DMS114 treated with DMSO at 0.1 percent for 48 hours (cell line): ENCODE data around the gene LRRC18.

Experiments used
- DNase-seq: peaks from one replicate; lab custom pipeline; 2025; ENCODE audit not compliant: unreplicated experiment; lab: John Stamatoyannopoulos, UW

The LRRC18 gene

DNA sequence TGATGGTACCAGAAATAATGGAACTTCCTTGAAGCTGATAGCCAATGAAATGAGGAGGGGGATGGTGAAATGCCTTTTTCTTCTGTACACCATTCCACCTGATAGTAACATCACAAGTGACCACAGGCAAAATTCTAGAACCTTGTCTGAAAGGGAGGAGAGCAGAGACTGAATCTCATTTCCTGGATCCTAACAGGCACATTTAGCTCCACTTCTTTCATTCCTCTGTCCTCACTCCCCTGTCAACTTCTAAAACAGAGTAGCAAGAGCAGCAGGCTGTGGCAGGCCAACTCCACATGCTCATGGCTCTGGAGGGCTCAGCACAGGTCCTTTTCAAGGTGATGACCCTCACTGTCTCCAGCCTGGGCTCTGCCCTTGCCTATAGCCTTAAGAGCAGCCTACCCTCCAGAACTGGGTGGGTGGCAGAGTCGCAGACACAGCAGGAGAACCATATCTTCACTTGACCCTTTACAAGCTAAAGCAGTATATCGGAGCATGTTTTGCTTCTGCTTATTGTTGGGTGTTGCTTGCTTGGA lies at the start of gene LRRC18:
TSS of gene LRRC18 (minus strand) at position 51 of the 536 bp plus-strand sequence. CDS start 25,685 bp downstream, outside the sequence.
- DNase-seq: no peak

DNA sequence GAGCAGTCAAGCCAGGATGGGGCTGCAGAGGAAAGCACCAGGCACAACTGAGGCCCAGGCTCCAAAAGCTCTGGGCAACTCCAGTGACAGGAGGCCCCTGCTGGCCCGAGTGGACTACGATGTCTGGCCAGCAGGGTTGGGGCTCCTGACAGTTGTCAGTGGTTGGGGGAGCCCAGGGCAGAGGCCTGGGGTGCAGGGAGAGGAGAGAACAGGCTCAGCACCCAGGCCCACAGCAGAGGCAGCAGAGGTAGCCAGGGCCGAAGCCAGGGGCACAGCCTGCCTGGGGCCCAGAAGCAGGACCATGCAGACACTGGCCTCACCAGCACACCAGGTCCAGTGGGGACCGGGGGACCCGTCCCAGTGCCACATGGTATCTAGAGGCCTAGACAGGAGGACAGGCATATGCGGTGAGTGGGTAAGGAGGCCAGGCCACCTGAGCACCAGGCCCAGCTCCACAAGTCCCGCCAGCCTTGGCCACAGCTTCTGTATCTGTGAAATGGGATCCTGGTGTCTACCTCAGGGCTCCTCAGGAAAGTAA lies 46.0 kb upstream of the LRRC18 start:
- DNase-seq: no peak

DNA sequence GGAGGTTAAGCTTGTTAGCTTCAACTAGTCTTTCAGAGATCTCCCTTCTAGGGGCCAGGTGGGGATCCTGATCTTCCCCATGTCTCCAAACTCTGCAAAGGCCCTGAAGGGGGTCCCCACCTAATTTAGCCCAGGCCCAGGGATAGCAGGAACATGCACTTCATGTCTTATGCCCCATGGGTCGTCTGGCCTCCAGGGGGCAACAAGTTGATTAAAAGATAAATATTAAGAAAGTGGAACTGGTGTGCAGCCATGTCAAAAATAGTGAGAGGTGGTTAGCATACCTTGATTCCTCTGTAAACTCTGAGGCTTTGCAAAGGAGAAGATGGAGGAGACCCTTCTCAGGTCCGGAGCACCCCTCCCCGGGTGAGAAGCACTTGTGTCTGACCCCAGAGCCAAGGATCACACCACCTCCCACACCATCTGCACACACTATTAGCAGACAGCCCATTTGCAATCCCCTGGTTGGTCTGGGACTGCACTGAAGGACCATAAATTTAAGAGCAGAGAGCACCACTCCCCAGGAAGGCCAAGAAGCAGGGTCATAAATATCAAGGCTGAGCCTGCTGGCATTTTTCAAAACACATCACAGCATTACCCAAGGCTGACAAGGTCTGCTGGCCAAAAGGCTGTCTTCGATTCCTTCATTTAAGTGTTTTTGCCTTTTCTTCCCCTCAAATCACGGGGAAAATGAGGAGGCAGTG lies 44.2 kb upstream of the LRRC18 start:
- DNase-seq: no peak

DNA sequence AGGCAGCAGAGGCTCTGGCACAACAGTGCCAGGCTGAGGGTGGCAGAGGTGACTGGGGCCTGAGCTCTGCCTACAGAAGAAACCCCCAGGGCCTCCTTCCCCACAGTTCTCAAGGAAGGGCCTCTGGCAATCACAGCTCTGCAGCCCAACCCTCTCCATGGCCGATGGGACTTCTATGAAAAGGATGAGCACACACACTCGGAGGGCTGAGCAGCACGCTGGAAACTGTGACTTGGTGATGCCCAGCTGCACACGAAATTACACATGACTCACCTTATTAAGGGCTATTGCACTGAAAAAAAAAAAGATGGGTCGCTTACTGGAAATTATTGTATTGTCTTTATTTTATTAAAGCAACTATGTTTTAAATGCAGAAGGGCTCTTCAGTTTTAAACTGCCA lies 42.9 kb upstream of the LRRC18 start:
- DNase-seq: no peak

DNA sequence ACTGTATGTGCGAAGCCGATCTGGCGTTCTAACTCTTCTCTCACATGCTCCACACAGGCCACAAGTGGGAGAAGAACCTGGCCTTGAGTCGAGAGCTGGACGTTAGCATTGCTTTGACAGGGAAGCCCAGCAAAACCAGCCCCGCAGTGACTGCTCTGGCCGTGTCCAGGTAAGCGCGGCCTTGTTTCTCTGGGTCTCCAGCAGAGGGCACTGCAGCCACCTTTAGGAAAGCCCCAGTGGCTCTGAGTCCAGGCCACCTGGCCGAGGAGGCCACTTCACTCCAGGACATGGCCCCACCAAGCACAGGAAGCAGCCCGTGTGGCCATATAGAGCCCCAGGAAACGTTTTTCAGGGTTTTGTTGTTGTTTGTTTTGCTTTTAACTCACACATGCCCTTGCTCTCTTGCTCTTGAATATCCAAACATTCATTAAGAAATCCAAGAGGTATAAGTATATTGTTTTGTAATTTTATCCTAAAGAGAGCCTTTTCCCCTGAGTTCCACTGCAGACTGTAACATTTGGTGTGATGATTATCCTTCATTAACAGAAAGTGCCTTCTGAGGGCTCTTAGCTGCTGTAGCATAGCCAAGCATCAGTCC lies 41.8 kb upstream of the LRRC18 start:
- no peak for DNase-seq

DNA sequence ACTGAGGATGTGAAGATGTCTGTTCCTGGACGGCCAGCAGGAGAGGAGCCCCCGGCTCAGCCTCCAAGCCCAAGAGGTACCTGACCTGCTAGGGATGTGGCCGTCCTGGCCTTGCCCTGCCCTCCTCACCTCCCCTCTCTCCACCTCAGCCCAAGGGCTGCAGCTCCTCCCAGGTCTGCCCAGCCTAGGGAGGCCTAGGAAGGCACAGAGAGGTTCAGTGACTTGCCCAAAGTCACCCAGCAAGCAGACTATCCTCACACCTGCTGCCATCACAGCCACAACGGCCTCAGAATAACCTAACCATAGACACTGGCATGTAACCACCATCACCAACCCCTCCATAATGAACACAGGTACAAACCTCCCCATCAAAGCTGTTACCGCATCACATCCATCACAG lies 38.7 kb upstream of the LRRC18 start:
- DNase-seq: no peak

DNA sequence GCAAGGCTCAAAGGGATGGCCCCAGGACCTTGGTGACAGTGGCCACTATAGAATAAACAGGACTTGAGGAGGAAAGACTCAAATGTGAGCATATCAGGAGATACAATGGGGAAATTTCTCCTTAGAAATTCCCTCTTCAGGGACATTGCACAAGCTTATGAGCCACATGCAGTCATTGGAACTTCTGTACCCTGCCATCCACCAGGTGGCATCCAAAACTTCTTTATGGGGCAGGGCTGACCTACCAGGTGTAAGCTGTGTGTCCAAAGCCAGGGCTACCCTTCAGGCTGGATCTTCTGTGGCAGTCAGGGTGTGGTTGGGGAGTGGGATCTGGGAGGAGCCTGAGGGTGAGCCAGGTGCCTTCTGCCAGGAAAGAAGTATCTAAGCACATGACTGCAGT lies 36.6 kb upstream of the LRRC18 start:
- peak; percentile 16 for DNase-seq

DNA sequence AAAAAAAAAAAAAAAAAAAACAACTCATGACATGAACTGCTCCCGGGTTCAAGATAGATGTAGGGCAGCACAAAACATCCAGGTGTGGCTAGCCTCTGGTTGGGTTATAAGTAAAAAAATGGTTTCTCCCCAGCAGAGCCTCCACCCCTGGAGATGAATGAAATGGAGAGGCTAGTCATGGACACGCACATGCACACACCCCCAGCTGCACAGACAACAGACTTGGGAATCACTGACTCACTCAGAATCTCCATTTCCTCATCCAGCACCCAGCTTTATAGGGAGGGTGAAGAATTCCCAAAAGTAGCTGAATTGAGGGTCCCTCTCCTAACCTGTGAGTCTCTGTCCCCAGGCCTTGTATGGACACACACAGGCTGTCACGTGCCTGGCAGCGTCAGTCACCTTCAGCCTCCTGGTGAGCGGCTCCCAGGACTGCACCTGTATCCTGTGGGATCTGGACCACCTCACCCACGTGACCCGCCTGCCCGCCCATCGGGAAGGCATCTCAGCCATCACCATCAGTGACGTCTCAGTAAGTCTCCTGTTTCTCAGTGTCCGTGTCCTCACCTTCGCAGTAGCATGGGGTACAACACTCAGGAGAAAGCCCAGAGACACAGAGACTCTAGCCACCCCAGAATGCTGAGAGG lies 35.0 kb upstream of the LRRC18 start:
- no peak for DNase-seq

DNA sequence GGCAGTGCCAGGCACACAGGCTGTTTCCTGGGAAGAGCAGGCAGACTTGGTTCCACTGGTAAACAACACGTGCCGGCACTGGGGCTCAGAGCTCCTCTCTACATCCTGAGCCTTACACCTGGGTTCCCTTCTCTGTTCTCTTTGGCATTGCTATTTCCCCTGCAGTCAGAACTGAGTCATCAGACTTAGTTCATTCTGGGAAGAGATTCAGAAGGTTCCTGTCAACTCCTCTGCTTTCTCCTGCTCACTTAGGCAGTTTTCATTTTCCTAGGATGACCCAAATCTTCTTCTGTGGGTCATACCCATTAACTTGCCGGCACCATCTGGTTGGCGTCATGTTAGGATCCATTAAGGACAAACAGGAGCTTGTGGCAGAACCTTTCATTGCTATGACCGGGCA lies 33.4 kb upstream of the LRRC18 start:
- no peak for DNase-seq

DNA sequence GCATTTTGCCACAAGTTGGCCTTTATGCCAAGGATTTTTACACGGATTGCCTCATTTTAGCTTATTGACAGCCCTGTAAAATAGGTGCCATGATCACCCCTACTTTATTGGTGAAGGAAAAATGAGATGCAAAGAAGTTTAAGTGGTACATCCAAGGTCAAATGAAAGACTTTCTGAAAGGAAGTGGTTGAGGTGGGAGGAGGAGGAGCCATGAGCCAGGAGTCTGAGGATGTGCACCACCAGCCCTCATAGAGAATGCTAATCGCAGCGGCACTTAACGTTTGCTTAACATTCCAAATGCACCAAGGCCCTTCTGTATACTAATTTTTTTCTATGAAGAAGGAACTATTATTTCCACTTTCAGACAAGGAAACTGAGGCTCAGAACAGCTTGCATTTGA lies 31.0 kb upstream of the LRRC18 start:
- no peak for DNase-seq

DNA sequence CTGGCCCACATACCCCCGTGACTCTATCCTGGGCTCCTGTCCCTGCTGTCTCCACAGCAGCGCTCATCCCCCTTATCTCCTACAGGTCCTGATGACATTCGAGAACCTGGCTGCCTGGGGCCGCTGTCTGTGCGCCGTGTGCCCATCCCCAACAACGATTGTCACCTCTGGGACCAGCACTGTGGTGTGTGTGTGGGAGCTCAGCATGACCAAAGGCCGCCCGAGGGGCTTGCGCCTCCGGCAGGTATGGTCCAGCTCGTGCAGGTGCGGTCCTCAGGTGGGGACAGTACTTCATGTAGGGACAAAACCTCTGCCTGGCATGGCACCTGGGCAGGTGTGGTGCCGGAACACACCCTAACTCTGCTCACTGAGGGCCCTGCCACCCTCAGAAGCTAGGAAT lies 30.4 kb upstream of the LRRC18 start:
- no peak for DNase-seq

DNA sequence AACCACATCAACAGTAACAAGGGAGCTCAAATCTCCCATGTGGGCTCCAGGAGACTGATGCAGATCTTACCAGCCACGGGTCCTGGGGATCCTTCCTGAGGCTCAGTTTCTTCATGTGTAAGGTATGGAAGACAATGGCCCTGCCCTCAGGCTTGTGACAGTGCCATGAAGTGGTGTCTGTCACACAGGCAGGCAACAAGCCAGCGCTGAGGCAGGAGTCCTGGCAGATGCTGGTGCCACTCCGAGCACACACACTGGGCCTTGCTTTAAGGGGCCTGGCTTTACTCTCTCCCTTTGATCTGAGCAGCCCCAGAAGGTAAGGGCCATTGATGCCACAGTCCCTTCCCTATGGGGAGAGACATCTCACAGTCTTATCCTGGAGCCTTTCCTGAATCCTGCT lies 28.4 kb upstream of the LRRC18 start:
- no peak for DNase-seq

DNA sequence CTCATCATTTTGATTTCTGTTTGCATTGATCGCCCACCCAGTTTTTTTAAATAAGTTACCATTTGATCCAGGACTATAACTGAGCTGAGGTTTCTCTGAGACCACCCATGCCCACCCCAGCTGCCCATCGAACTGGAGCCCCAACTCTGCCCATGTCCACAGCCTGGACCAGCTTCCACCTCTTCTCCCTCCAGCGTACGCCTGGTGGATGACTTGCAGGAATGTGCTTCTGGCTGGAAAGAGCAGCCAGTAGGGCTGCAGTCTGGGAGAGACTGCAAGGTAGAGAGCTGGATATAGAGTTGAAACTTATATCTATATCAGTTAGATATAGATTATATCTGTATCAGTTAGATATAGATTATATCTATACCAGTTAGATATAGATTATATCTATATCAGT lies 25.8 kb upstream of the LRRC18 start:
- DNase-seq: no peak

DNA sequence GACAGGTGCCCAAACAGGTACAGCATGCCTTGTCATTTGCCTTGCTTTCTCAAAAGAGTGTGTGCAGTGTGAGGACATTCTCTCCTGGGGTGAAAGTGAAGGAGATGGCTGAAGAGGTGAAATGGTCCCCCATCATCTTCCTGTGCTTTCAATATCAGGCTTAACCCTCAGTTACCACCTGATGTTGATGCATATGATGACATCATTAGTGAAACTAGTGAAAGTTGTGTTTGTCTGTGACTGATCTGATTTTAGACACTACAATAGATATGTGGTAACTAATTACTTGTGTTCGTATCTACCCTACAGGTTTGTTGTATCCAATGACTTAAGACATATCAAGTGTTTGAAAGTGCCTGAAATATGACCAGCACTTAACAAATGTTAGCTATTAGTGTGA lies 24.4 kb upstream of the LRRC18 start:
- no peak for DNase-seq

DNA sequence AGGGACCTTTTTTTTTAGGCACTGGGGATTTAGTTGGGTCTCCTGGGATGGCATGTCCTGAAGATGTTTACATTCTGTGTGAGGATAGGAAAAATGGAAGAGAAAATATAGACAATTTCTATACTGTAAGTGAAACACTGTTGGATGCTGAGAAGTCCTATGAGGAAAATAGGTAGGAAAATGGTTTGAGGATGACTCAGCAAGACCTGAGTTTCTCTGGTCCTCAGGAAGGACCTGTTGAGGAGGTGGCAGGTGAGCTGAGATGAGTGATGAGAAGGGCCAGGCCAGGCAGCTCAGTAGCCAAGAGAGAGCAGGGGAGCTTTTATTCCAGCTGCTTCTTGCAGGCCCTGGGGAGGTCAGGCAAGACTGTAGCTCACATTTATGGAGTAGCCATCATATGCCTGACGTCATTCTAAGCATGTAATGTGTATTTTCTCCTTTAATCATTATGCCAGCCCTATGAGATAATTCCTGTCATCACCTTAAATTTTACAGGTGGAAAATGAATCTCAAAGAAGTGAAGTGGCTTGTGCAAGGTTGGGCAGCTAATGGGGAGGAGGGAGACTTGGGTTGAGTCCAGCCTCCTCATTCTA lies 19.1 kb upstream of the LRRC18 start:
- DNase-seq: no peak

DNA sequence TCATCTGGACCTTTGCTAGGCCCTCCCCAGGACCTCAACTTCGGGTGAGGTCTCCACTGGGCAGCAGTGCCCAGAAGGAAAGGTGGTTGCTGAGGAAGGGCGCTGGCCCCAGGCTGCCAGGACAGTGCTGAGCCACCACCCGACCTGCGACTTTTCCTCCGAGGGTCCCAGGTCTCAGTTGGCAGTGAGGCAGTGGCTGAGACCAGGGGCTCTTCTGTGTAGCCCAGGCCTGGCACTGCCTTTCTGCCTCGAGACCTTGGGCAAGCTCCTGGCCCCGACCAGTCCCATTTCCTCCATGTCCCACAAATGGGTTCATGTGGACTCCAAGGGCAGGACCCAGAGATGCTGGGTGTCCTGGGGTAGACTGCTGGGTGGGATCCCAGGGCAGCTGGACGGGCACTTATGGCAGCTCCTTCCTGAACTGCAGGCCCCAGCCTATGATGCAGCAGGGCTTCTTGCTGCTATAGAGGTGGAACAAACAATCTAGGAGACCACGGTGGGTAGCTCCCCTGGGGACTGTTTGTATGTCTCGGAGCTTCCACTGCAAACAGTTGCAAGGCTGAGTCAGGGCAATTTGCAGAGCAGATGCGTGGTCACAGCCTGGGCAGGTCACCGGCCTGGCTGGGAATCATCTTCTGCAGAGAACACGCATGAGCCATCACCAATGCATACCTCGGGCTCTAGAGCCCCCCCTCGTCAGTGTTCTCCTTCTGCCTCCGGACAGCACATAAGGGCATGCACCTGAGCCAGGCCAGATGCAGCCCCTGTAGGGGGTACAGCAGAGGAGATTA lies 17.9 kb upstream of the LRRC18 start:
- DNase-seq: no peak

DNA sequence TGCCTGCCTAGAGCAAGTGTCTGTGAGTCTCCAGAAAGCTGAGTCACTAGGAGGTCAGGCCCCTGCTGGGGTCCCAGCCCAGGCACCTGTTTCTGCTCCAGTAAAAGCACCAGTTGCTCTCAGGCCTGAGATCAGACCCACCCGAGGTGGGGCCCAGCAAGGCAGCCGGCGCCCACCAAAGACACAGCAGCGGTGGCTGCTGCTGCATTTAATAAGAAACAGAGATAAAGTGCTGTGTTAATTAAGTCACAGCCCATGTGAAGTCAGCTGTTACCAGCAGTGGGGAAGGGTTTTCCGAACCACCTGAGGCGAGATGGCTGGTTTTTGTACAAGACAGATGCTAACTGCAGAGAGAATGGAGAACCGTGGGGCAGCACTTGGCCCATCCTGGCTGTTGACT lies 12.1 kb upstream of the LRRC18 start:
- DNase-seq: no peak

DNA sequence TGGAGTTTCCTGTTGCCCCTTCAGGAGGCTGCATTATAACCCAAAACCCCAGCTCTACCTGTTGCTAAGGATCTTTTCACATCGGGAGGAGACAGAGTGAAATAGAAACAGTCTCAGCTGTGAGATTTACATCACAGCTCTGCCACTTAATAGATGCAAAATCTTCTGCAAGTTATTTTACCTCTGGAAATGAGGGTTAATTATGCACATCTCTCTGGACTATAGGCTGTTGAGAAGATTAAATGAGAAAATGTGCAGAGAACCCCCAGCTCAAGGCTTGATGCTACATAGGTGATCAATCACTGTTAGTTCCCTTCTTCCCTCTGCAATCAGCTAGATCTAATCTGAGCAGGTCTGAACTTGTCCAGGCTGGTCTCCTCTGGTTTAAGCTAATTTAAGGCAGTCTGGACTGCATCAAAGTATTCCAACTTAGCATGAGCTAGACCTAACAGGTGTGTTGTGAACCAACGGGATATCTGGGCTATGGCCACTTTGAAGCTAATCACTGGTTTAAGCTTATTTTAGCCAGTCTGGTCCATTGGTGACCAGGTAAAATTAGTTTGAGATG lies 8.9 kb upstream of the LRRC18 start:
- no peak for DNase-seq

DNA sequence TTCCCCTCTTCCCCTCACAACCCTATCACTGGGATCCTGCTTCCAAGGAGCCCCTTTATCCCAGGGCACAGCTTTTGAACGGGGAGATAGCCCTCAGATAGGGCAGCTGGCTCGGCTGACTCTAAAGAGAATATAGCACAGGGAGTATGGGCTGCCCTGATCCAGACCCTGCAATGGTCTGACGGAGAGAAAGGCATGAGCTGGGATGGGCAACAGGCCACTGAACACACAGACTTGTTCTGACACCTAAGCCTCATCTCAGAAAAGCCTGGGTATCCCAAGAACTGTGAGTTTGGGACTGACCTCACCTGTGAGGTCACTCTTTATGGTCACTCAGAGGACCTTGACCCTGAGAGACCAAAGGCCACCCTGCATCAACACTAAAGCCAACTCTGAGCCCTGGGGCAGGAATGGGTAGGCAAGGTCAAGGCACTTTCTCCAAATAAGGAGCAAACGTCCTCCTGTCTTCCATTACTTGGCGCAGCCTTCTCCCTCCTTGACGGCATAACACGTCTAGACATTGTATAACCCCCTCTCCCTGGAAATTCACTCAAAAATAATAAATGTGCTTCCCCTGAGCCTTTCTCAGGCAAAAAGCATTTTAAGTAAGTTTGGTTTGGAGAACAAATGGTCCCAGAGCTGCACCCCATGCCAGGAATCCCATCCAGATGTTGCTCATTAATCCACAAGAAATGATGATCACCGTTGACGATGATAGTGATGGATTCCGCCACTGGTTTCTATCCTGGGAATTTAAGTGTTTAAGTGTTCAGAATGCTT lies 8.2 kb upstream of the LRRC18 start:
- DNase-seq: no peak
